CD4-positive, alpha-beta T cell treated with Interleukin-1 beta for 1 hour (primary cell): ENCODE results near the gene THBS2.

Experiments
- DNase-seq, 2 donors: peaks; one replicate each; pipeline ENCODE4 v3.0.0-alpha.2; 2020 to 2022

Gene THBS2

GRCh38 chr6:169229615-169230321 lies 23.9 kb downstream of the THBS2 start:
- no peak for DNase-seq

GRCh38 chr6:169227116-169227515 lies 26.5 kb downstream of the THBS2 start:
- DNase-seq, result no peak

GRCh38 chr6:169225887-169226286 lies 27.8 kb downstream of the THBS2 start:
- DNase-seq, result no peak

GRCh38 chr6:169225131-169225576 lies 28.5 kb downstream of the THBS2 start:
- DNase-seq, result no peak

GRCh38 chr6:169224716-169225115 lies 28.9 kb downstream of the THBS2 start:
- DNase-seq, result no peak

GRCh38 chr6:169224185-169224695 lies 29.4 kb downstream of the THBS2 start:
- DNase-seq, result no peak

GRCh38 chr6:169223006-169223405 lies 30.6 kb downstream of the THBS2 start:
- no peak for DNase-seq

GRCh38 chr6:169222126-169222525 lies 31.5 kb downstream of the THBS2 start:
- DNase-seq, result no peak

- DNase-seq, result no peak
Measured at GRCh38 chr6:169221264-169221663, 32.4 kb downstream of the THBS2 start.

GRCh38 chr6:169220068-169220964 lies 33.3 kb downstream of the THBS2 start:
- DNase-seq, result no peak

- no peak for DNase-seq
Measured at GRCh38 chr6:169217972-169218371, 35.7 kb downstream of the THBS2 start.

GRCh38 chr6:169216830-169217229 lies 36.8 kb downstream of the THBS2 start:
- DNase-seq, result no peak

GRCh38 chr6:169215201-169215681 lies 38.4 kb downstream of the THBS2 start:
- no peak for DNase-seq

- DNase-seq, result peak in 1 of 2 donors; percentile 48
Measured at GRCh38 chr6:169214789-169215188, 38.9 kb downstream of the THBS2 start.

GRCh38 chr6:169213814-169214520 lies 39.7 kb downstream of the THBS2 start:
- no peak for DNase-seq

GRCh38 chr6:169212897-169213813 lies 40.5 kb downstream of the THBS2 start:
- peak; percentile 92 for DNase-seq

GRCh38 chr6:169212436-169212835 lies 41.2 kb downstream of the THBS2 start:
- DNase-seq, result no peak

- DNase-seq, result no peak
Measured at GRCh38 chr6:169211881-169212280, 41.8 kb downstream of the THBS2 start.

GRCh38 chr6:169210611-169211010 lies 43.0 kb downstream of the THBS2 start:
- no peak for DNase-seq

- DNase-seq, result no peak
Measured at GRCh38 chr6:169208011-169208410, 45.6 kb downstream of the THBS2 start.

- DNase-seq, result no peak
Measured at GRCh38 chr6:169207482-169207881, 46.2 kb downstream of the THBS2 start.
